ENCODE measurements around the gene CCDC39. TPM values are rescaled to one million over a fixed set of nuclear protein-coding genes. Genes with fewer than 3 reads are reported as not detected.

The CCDC39 gene
- total and polyA plus RNA-seq, 2 of the 8 experiments (the other 6 are each of a cell fraction or from before 2014, with no cell fraction given) = 0.12 to 0.80 TPM

- H4K20me1 ChIP-seq (replicated peaks in 1 of 2; ENCODE audit: control insufficient read depth in 1 of 2, insufficient read depth in 2 of 2, low read length in 2 of 2) = no peaks in the 10 kb centered on the region
- no peak overlapping the region for H3K14ac ChIP-seq (ENCODE audit: insufficient read length)
- no peak for FAIRE-seq
- WGBS, 2 experiments (ENCODE audit: extremely low coverage in 1 of 2, insufficient coverage in 1 of 2, insufficient read length in 1 of 2, insufficient replicate concordance in 2 of 2, low coverage in 1 of 2, low lambda C conversion rate in 2 of 2, missing lambda C conversion rate in 1 of 2) = 100% methylated on average over 2 of the region's 2 CpGs; no CpG with 5 or more reads in 1 of the 2 experiments
- H2BK15ac ChIP-seq (ENCODE audit: low read length) = no peak overlapping the region
- H2BK20ac ChIP-seq (ENCODE audit: low read length) = no peak overlapping the region
- no peak overlapping the region for H3K4me2 ChIP-seq (ENCODE audit: insufficient read depth in 1 of 2, low read depth in 2 of 2, low read length in 2 of 2)
- H3K79me1 ChIP-seq (ENCODE audit: low read depth, low read length) = no peaks in the 10 kb centered on the region
- no peak overlapping the region for H3K4me3 ChIP-seq (ENCODE audit: extremely low read depth in 1 of 4, insufficient read depth in 2 of 4, low read depth in 3 of 4, low read length in 4 of 4)
- no peak overlapping the region for H4K8ac ChIP-seq (ENCODE audit: extremely low read depth, insufficient read depth, low read length)
- no peak overlapping the region for H3K27ac ChIP-seq (ENCODE audit: low read depth, low read length)
- 0 out of 8 replicates have a peak, but pooled peaks cover 0 to 3% (median 0%) of the 10 kb centered on the region in 4 experiments for H3K36me3 ChIP-seq (ENCODE audit: control insufficient read depth in 2 of 4, insufficient read depth in 4 of 4, low read length in 3 of 4)
- no peak overlapping the region for H2BK120ac ChIP-seq (replicated peaks; ENCODE audit: low read depth, low read length)
- H3K9ac ChIP-seq (replicated peaks in 1 of 4; ENCODE audit: extremely low read depth in 1 of 4, low read depth in 3 of 4, low read length in 3 of 4) = no peak overlapping the region
- TF ChIP-seq RFX5 (IDR thresholded peaks at IDR 0.05; ENCODE audit: borderline replicate concordance, low read depth, low read length) = no peak
- TF ChIP-seq BCL11A (IDR thresholded peaks at IDR 0.05; ENCODE audit: low read depth in 2 of 2, low read length in 2 of 2) = no peak
- TF ChIP-seq KDM1A (IDR thresholded peaks at IDR 0.05; ENCODE audit: borderline replicate concordance, low read length) = no peak
- H3K23ac ChIP-seq (ENCODE audit: insufficient read length) = no peak overlapping the region
- H3K4ac ChIP-seq (replicated peaks; ENCODE audit: insufficient read length, low read depth, low read length) = no peak overlapping the region
- ChIA-PET CTCF (ENCODE audit: partially characterized antibody) (no interaction called here), POLR2A (ENCODE audit: partially characterized antibody) (no interaction called here)
- no peaks in the 10 kb centered on the region for H3K23me2 ChIP-seq (ENCODE audit: low read depth, low read length)
- H4K91ac ChIP-seq (replicated peaks; ENCODE audit: insufficient read length, low read length) = no peak overlapping the region
- no peak overlapping the region for H2BK12ac ChIP-seq (ENCODE audit: low read depth, low read length)
- H2BK5ac ChIP-seq (ENCODE audit: low read depth, low read length) = no peak overlapping the region
- H3K18ac ChIP-seq (ENCODE audit: extremely low read depth, low read length) = no peak overlapping the region
- no peak overlapping the region for H2AK5ac ChIP-seq (ENCODE audit: low read depth, low read length)
- no peak overlapping the region for H3K56ac ChIP-seq (replicated peaks; ENCODE audit: insufficient read length, low read depth, low read length)
- DNase-seq (ENCODE audit: low read depth in 1 of 2, low spot score in 2 of 2) = no peak
- H4K5ac ChIP-seq (ENCODE audit: insufficient read length, low read depth, low read length) = no peak overlapping the region
- no peaks in the 10 kb centered on the region for H3K9me3 ChIP-seq (ENCODE audit: insufficient read depth in 2 of 2, low read depth in 1 of 2, low read length in 1 of 2)
- H3K4me1 ChIP-seq (replicated peaks in 1 of 4; ENCODE audit: control insufficient read depth in 3 of 4, insufficient read depth in 4 of 4, low read length in 3 of 4) = no peaks in the 10 kb centered on the region
- no peaks in the 10 kb centered on the region for H3K27me3 ChIP-seq (replicated peaks in 1 of 4; ENCODE audit: control insufficient read depth in 3 of 4, extremely low read depth in 1 of 4, insufficient read depth in 3 of 4, low read length in 3 of 4)
- H3K79me2 ChIP-seq (ENCODE audit: control insufficient read depth in 1 of 2, insufficient read depth in 2 of 2, low read length in 2 of 2) = no peaks in the 10 kb centered on the region
- no peak overlapping the region for H2AFZ ChIP-seq (ENCODE audit: low read length)
Observed at GRCh38 chr3:180619723-180620122, 59.6 kb downstream of the CCDC39 start.
